Esophagus muscularis mucosa (tissue), 3 donors: ENCODE measurements around the gene SLC24A3.

Experiments
- POLR2A ChIP-seq: fragments of 450-650 bp; IDR thresholded peaks from one replicate; pipeline ENCODE4 v1.6.1; 2017; ENCODE audit warnings: antibody characterized with exemption, moderate library complexity, mild to moderate bottlenecking, low read depth
- POLR2AphosphoS5 ChIP-seq, 2 donors: sonication (generic); formaldehyde crosslinking; IDR thresholded peaks; one replicate each; pipeline ENCODE4 v1.6.1; 2017; ENCODE audit warnings: antibody characterized with exemption in 2 of 2
- TF ChIP-seq, protein P1 (sequence below), 3 experiments: fragments of 200-600 bp in 2 of 3; fragments of 450-650 bp in 1 of 3; sonication (generic) in 2 of 3; IDR thresholded peaks; one replicate each; pipeline ENCODE4 v1.5.1; 2017 to 2019; ENCODE audit warnings: antibody characterized with exemption in 3 of 3, mild to moderate bottlenecking in 2 of 3, moderate library complexity in 1 of 3

GRCh38 chr20:19269737-19270340 lies 57.4 kb downstream of the SLC24A3 start:
- TF ChIP-seq, protein P1, sequence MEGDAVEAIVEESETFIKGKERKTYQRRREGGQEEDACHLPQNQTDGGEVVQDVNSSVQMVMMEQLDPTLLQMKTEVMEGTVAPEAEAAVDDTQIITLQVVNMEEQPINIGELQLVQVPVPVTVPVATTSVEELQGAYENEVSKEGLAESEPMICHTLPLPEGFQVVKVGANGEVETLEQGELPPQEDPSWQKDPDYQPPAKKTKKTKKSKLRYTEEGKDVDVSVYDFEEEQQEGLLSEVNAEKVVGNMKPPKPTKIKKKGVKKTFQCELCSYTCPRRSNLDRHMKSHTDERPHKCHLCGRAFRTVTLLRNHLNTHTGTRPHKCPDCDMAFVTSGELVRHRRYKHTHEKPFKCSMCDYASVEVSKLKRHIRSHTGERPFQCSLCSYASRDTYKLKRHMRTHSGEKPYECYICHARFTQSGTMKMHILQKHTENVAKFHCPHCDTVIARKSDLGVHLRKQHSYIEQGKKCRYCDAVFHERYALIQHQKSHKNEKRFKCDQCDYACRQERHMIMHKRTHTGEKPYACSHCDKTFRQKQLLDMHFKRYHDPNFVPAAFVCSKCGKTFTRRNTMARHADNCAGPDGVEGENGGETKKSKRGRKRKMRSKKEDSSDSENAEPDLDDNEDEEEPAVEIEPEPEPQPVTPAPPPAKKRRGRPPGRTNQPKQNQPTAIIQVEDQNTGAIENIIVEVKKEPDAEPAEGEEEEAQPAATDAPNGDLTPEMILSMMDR (IDR thresholded peaks at IDR 0.05), result no peak
- TF ChIP-seq POLR2AphosphoS5 (IDR thresholded peaks at IDR 0.05), result no peak
- no peak for TF ChIP-seq POLR2A
